DND-41 (cell line): ENCODE measurements around the gene EPHB6.
A peak's percentile ranks its signal among the peaks of the same experiment; 100 is the strongest.

Experiments
- ATAC-seq: fragments of 200-7000 bp; cut with Tn5 transposase; 3 replicates; pipeline ENCODE4 v1.9.1; 2021; ENCODE audit warnings: low read depth; ENCODE audit not compliant: insufficient read depth
- DNase-seq: peaks from one replicate; pipeline ENCODE4 v3.0.0-alpha.2; 2020
- H2AFZ ChIP-seq: 2 replicates; pipeline ENCODE4 v1.6.0; 2012; ENCODE audit warnings: low read depth, low read length
- H3K27ac ChIP-seq: 2 replicates; pipeline ENCODE4 v1.5.1; 2012; ENCODE audit warnings: low read length, inconsistent platforms
- H3K27me3 ChIP-seq: fragments of 200-600 bp; sonication (generic); 2 replicates; pipeline ENCODE4 v1.6.0; 2012; ENCODE audit warnings: low read length, mild to moderate bottlenecking, inconsistent platforms; ENCODE audit not compliant: insufficient read depth, poor library complexity
- H3K36me3 ChIP-seq: 2 replicates; pipeline ENCODE4 v1.5.1; 2012; ENCODE audit warnings: low read length, inconsistent platforms; ENCODE audit not compliant: insufficient read depth
- H3K4me1 ChIP-seq: 2 replicates; pipeline ENCODE4 v1.5.1; 2012; ENCODE audit warnings: mild to moderate bottlenecking, low read length; ENCODE audit not compliant: insufficient read depth
- H3K4me2 ChIP-seq: 2 replicates; pipeline ENCODE4 v1.6.0; 2012; ENCODE audit warnings: mild to moderate bottlenecking, moderate library complexity, low read length, inconsistent platforms; ENCODE audit not compliant: insufficient read depth
- H3K4me3 ChIP-seq, 2 experiments: fragments of 200-600 bp in 1 of 2; shearing (Covaris generic) in 1 of 2; 2 replicates each; pipeline ENCODE4 v1.5.1; 2012 to 2016; ENCODE audit warnings: inconsistent platforms in 2 of 2, low read length in 2 of 2, mild to moderate bottlenecking in 2 of 2, low read depth in 1 of 2, moderate library complexity in 1 of 2
- H3K79me2 ChIP-seq: 2 replicates; pipeline ENCODE4 v1.6.0; 2012; ENCODE audit warnings: low read length, inconsistent platforms; ENCODE audit not compliant: insufficient read depth
- H3K9ac ChIP-seq: 2 replicates; pipeline ENCODE4 v1.6.0; 2012; ENCODE audit warnings: low read depth, mild to moderate bottlenecking, inconsistent platforms, low read length, moderate library complexity
- H3K9me3 ChIP-seq: 2 replicates; pipeline ENCODE4 v1.5.1; 2012; ENCODE audit warnings: low read length, moderate library complexity, mild to moderate bottlenecking, inconsistent platforms; ENCODE audit not compliant: insufficient read depth, severe bottlenecking
- H4K20me1 ChIP-seq: 2 replicates; pipeline ENCODE4 v1.6.0; 2012; ENCODE audit warnings: low read length; ENCODE audit not compliant: insufficient read depth
- EZH2 ChIP-seq: IDR thresholded peaks from 3 replicates; pipeline ENCODE4 v1.6.1; 2012; ENCODE audit warnings: borderline replicate concordance, low read depth, mild to moderate bottlenecking, moderate library complexity, low read length, inconsistent platforms; ENCODE audit not compliant: severe bottlenecking
- TF ChIP-seq, protein P1 (sequence below): IDR thresholded peaks from 2 replicates; pipeline ENCODE4 v1.5.1; 2012; ENCODE audit warnings: borderline replicate concordance, low read length, moderate library complexity, mild to moderate bottlenecking; ENCODE audit not compliant: poor library complexity, severe bottlenecking; ENCODE audit errors: extremely low read depth

Gene EPHB6

DNA sequence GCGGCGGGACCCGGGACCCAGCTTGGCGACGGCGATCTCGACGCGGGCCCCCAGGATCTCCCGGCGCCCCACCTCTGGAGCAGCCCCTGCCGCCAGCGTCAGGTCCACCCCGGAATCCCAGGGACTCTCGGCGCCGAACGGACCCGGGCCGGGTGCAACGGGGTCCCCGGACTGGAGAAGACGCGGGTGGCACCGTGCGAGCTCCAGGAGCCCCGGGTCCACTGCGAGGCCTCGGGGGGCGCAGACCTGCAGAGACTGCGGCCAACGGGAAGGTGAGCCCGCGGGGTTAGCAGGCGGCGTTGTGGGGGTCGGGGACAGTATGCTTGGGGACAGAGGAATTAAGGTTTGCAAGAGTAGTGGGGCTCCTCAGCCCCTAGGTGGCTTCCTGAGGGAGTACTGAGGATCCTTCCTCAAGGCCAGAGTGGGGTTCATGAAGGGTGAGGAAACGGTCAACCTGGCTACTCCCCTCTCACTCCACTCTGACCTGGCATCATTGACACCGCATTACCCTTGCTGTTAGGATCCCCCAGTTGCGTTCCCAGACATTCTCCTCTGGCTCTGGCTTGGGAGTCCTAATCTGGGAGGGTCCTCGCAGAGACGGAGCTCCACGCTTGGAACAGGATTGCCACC, 353 bp downstream of the EPHB6 start:
- no peaks in the 10 kb centered on the region for H3K9me3 ChIP-seq
- H3K9ac ChIP-seq: peak overlapping the region; percentile 78
- H3K79me2 ChIP-seq: peaks cover 56% of the 10 kb centered on the region
- peaks cover 37% of the 10 kb centered on the region for H3K36me3 ChIP-seq
- H3K4me2 ChIP-seq: peak overlapping the region; percentile 94
- ATAC-seq (peak; percentile 9), DNase-seq (no peak)
- H3K4me3 ChIP-seq: peak overlapping the region; percentile 64 to 81
- no peaks in the 10 kb centered on the region for H3K27me3 ChIP-seq
- peaks cover 27% of the 10 kb centered on the region for H4K20me1 ChIP-seq
- H3K4me1 ChIP-seq: peaks cover 48% of the 10 kb centered on the region
- no peak for TF ChIP-seq EZH2
- TF ChIP-seq, protein P1, sequence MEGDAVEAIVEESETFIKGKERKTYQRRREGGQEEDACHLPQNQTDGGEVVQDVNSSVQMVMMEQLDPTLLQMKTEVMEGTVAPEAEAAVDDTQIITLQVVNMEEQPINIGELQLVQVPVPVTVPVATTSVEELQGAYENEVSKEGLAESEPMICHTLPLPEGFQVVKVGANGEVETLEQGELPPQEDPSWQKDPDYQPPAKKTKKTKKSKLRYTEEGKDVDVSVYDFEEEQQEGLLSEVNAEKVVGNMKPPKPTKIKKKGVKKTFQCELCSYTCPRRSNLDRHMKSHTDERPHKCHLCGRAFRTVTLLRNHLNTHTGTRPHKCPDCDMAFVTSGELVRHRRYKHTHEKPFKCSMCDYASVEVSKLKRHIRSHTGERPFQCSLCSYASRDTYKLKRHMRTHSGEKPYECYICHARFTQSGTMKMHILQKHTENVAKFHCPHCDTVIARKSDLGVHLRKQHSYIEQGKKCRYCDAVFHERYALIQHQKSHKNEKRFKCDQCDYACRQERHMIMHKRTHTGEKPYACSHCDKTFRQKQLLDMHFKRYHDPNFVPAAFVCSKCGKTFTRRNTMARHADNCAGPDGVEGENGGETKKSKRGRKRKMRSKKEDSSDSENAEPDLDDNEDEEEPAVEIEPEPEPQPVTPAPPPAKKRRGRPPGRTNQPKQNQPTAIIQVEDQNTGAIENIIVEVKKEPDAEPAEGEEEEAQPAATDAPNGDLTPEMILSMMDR: peak; percentile 49
- H3K27ac ChIP-seq: peak overlapping the region; percentile 85
- peak overlapping the region; percentile 63; the same call in 1 of the 2 replicates for H2AFZ ChIP-seq

DNA sequence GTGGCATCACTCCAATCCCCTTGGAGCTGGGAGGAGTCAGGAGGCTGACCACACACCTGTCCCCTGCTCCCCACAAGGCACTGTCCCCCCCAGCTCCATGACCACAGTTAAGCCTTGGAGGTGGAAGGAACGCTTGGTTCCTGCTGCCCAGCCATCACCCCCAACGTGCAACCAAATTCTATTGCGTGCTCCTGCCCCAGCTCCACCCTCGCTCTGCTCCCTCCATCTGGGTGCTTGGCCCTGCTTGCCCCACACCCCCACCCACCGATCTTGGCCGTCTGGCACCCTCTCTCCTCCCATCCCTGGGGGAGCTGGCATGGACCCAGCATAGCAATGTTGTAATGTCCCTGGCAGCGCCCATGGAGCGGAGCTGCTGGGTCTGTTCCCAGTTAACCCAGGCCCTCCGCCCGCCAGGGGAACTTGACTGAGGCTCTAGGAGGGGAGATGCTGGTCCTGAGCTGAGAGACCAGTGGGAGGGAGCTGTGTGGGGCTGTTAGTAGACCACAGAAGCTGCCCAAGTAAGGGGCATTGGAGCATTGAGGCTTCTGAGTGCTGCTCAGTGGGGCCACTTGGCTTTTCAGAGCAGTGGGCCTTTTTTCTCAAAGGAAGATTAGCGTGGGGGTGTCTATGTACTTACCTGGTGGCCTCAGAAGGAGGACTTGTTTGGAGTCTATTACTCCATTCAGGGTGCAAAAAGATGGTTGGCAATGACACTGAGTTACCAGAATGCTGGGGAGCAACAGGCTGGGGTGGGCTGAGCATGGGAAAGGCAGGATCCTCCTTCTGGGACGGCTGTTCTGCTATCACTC, 1.1 kb downstream of the EPHB6 start:
- H3K27me3 ChIP-seq: no peaks in the 10 kb centered on the region
- H4K20me1 ChIP-seq: peaks cover 27% of the 10 kb centered on the region
- ATAC-seq: no peak
- H3K79me2 ChIP-seq: peaks cover 62% of the 10 kb centered on the region
- H3K27ac ChIP-seq: peak overlapping the region; percentile 85
- no peaks in the 10 kb centered on the region for H3K9me3 ChIP-seq
- H3K36me3 ChIP-seq: peaks cover 44% of the 10 kb centered on the region
- TF ChIP-seq EZH2: no peak
- TF ChIP-seq, protein P1: no peak
- peak overlapping the region; percentile 78 for H3K9ac ChIP-seq
- H3K4me3 ChIP-seq: peak overlapping the region; percentile 64 to 81
- H3K4me2 ChIP-seq: peak overlapping the region; percentile 94
- H3K4me1 ChIP-seq: peaks cover 48% of the 10 kb centered on the region
- DNase-seq: peak; percentile 30
- H2AFZ ChIP-seq: peak overlapping the region; percentile 63; the same call in 1 of the 2 replicates

DNA sequence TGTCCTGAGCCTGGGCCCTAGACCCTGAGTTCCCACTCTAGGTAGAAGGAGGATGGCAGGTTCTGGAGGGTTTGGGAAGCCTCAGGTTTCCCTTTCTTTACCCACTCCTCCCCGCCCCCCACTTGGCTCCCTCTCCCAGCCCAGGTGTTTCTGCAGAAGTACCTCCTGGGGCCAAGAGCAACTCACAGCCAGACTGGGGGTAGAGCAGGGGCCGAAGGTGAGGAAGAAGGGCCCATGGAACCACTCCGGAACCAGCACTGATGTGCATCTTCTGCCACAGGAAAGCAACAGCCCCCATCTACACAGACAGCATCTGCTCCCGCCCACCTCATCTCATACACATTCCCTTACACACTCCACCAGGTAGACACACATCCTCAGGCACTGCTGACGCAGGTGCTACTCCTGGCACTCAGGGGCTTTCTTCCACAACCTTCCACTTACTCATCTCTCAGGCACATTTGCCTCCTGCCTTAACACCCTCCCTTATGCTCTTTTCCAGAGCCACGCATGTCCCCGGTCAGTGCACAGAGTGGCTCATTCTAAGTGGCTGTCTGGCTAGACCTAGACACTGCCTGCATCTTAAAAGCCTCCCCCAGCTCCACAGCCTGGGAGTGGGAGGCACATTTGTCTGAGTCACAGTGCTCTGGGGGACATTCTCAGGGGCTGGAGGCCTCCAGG, 1.8 kb downstream of the EPHB6 start:
- Histone ChIP-seq H3K9ac (peak overlapping the region; percentile 78), H4K20me1 (peaks cover 27% of the 10 kb centered on the region), H3K4me2 (peak overlapping the region; percentile 94), H2AFZ (no peak overlapping the region), H3K9me3 (no peaks in the 10 kb centered on the region), H3K27ac (peak overlapping the region; percentile 85), H3K36me3 (peaks cover 52% of the 10 kb centered on the region), H3K4me3 (peak overlapping the region; percentile 64 to 81; a peak in 3 of 4 replicates), H3K4me1 (peaks cover 48% of the 10 kb centered on the region), H3K79me2 (peaks cover 67% of the 10 kb centered on the region), H3K27me3 (no peaks in the 10 kb centered on the region)
- TF ChIP-seq EZH2: no peak
- TF ChIP-seq, protein P1: no peak
- DNase-seq (no peak), ATAC-seq (no peak)
